Testis (tissue), 3 donors: Measurements from ENCODE around the gene NCKAP5. TPM values are rescaled to one million over a fixed set of nuclear protein-coding genes. Genes with fewer than 3 reads are reported as not detected.

ENCODE experiments used
- DNase-seq: peaks from one replicate; pipeline ENCODE4 v3.0.0-alpha.2; 2019
- H3K27ac ChIP-seq, 2 donors: fragments of 200-600 bp; sonication (generic); one replicate each; pipeline ENCODE4 v1.5.1; 2019
- H3K27me3 ChIP-seq: fragments of 200-600 bp; sonication (generic); one replicate; pipeline ENCODE4 v1.5.1; 2019
- H3K36me3 ChIP-seq: fragments of 200-600 bp; sonication (generic); one replicate; pipeline ENCODE4 v1.5.1; 2017; ENCODE audit warnings: low read depth; ENCODE audit errors: missing control alignments
- H3K4me1 ChIP-seq: fragments of 200-600 bp; sonication (generic); one replicate; pipeline ENCODE4 v1.5.1; 2019
- H3K4me3 ChIP-seq, 2 donors: fragments of 200-600 bp; sonication (generic); one replicate each; pipeline ENCODE4 v1.5.1; 2017 to 2019
- H3K9me3 ChIP-seq: fragments of 200-600 bp; sonication (generic); one replicate; pipeline ENCODE4 v1.5.1; 2017
- CTCF ChIP-seq, 3 experiments: fragments of 450-650 bp in 2 of 3; fragments of 200-600 bp in 1 of 3; sonication (generic) in 1 of 3; IDR thresholded peaks; one replicate each; pipeline ENCODE4 v1.5.1; 2016 to 2019; ENCODE audit warnings: antibody characterized with exemption in 3 of 3, mild to moderate bottlenecking in 2 of 3, moderate library complexity in 1 of 3
- POLR2A ChIP-seq: fragments of 450-650 bp; IDR thresholded peaks from one replicate; pipeline ENCODE4 v1.6.1; 2017; ENCODE audit warnings: antibody characterized with exemption, mild to moderate bottlenecking, moderate library complexity
- WGBS, 2 donors: methylation state at CpG; one replicate each; pipeline ENCODE4 v1.1.5; 2018; 5-methylcytosine and 5-hydroxymethylcytosine counted together
- intact Hi-C: fragments of 100-400 bp; cut with DNase I; formaldehyde crosslinking; loops from one replicate; pipeline ENCODE4 v1.15.1; 2023; ENCODE audit warnings: low total_unique reads
- polyA plus RNA-seq: library from polyadenylated mRNA; stranded (reverse); fragments of 350-450 nt; fragmentation: Illumina TruSeq; extraction: RNeasy Lipid Tissue Mini Kit (QIAGEN cat#74804); gene quantifications from one replicate; pipeline ENCODE4 v1.2.3, GENCODE V29; 2014; ENCODE audit warnings: low read depth, low replicate concordance; ENCODE audit not compliant: insufficient read depth
- total RNA-seq, 2 donors: library from RNA; depleted of rRNA; stranded (reverse); fragments of >200 nt; gene quantifications; one replicate each; pipeline ENCODE4 v1.2.3, GENCODE V29; 2016

Gene NCKAP5
- total and polyA plus RNA-seq, 3 donors from 2014 or later, result 3.0 to 7.6 (median 6.3) TPM

GRCh38 chr2:132645722-132646539 lies 922.3 kb downstream of the NCKAP5 start:
- Histone ChIP-seq H3K9me3 (no peaks in the 10 kb centered on the region), H3K27me3 (no peaks in the 10 kb centered on the region), H3K27ac (no peak overlapping the region), H3K36me3 (no peaks in the 10 kb centered on the region), H3K4me3 (peak overlapping the region; percentile 40 to 46), H3K4me1 (no peaks in the 10 kb centered on the region)
- 68 to 74% methylated on average over 18 of the region's 18 CpGs for WGBS, 2 donors
- intact Hi-C loops, result no loop called here
- TF ChIP-seq CTCF (IDR thresholded peaks at IDR 0.05), result no peak
- TF ChIP-seq POLR2A, result no peak
- no peak for DNase-seq

- Histone ChIP-seq H3K4me3 (peak overlapping the region; percentile 40 to 46), H3K9me3 (no peaks in the 10 kb centered on the region), H3K36me3 (no peaks in the 10 kb centered on the region), H3K4me1 (no peaks in the 10 kb centered on the region), H3K27me3 (no peaks in the 10 kb centered on the region), H3K27ac (no peak overlapping the region)
- peak; percentile 55 for DNase-seq
- intact Hi-C loops, result no loop called here
- TF ChIP-seq POLR2A (no peak), CTCF (IDR thresholded peaks at IDR 0.05) (no peak)
- WGBS, 2 donors, result 61 to 90% methylated on average over 16 to 35 of the region's 35 CpGs
These were observed 923.1 kb downstream of the NCKAP5 start for GRCh38 chr2:132645176-132645575.

GRCh38 chr2:132642415-132642814 lies 925.8 kb downstream of the NCKAP5 start:
- no peaks in the 10 kb centered on the region for H3K27me3 ChIP-seq
- DNase-seq, result no peak
- H3K4me3 ChIP-seq, result no peak overlapping the region
- intact Hi-C loops, result no loop called here
- 50 to 87% methylated on average over 2 of the region's 2 CpGs for WGBS, 2 donors
- no peaks in the 10 kb centered on the region for H3K36me3 ChIP-seq
- no peaks in the 10 kb centered on the region for H3K4me1 ChIP-seq
- H3K9me3 ChIP-seq, result no peaks in the 10 kb centered on the region
- no peak for TF ChIP-seq POLR2A
- no peak for TF ChIP-seq CTCF (IDR thresholded peaks at IDR 0.05)
- H3K27ac ChIP-seq, result no peak overlapping the region

- Histone ChIP-seq H3K4me3 (no peak overlapping the region), H3K27me3 (no peaks in the 10 kb centered on the region), H3K36me3 (no peaks in the 10 kb centered on the region), H3K9me3 (no peaks in the 10 kb centered on the region), H3K27ac (no peak overlapping the region), H3K4me1 (no peaks in the 10 kb centered on the region)
- TF ChIP-seq CTCF (IDR thresholded peaks at IDR 0.05), result no peak
- no peak for TF ChIP-seq POLR2A
- DNase-seq, result no peak
- intact Hi-C loops, result no loop called here
These were observed 926.4 kb downstream of the NCKAP5 start for GRCh38 chr2:132641819-132642218.

- no peaks in the 10 kb centered on the region for H3K4me1 ChIP-seq
- intact Hi-C loops, result no loop called here
- H3K27me3 ChIP-seq, result no peaks in the 10 kb centered on the region
- H3K9me3 ChIP-seq, result no peaks in the 10 kb centered on the region
- no peak for DNase-seq
- TF ChIP-seq POLR2A, result no peak
- TF ChIP-seq CTCF (IDR thresholded peaks at IDR 0.05), result no peak
- H3K4me3 ChIP-seq, result no peak overlapping the region
- H3K27ac ChIP-seq, result no peak overlapping the region
- no peaks in the 10 kb centered on the region for H3K36me3 ChIP-seq
These were observed 928.1 kb downstream of the NCKAP5 start for GRCh38 chr2:132640116-132640515.
